CD14-positive monocyte (primary cell): ENCODE measurements around the gene TBCD. TPM values are rescaled to one million over a fixed set of nuclear protein-coding genes. Genes with fewer than 3 reads are reported as not detected.

ENCODE experiments used
- DNase-seq, 3 donors: peaks; one replicate each; pipeline ENCODE4 v3.0.0-alpha.2; 2011 to 2022
- H2AFZ ChIP-seq: 2 replicates; pipeline ENCODE4 v1.6.0; 2012; ENCODE audit warnings: mild to moderate bottlenecking, low read depth, low read length, inconsistent platforms; ENCODE audit not compliant: insufficient read depth, poor library complexity, severe bottlenecking
- H3K27ac ChIP-seq, 2 donors: 1 replicate in 1 of 2; 2 replicates in 1 of 2; pipeline ENCODE4 v1.5.1; 2012 to 2013; ENCODE audit warnings: low read length in 2 of 2, control low read depth in 1 of 2, inconsistent platforms in 1 of 2, low read depth in 1 of 2, mild to moderate bottlenecking in 1 of 2
- H3K27me3 ChIP-seq, 2 donors: one replicate each; pipeline versions ENCODE4 v1.6.0 to v1.6.1; 2011 to 2013; ENCODE audit warnings: low read length in 2 of 2; ENCODE audit not compliant: control insufficient read depth in 2 of 2, insufficient read depth in 2 of 2
- H3K36me3 ChIP-seq, 2 donors: replicated peaks in 1 of 2; 1 replicate in 1 of 2; 2 replicates in 1 of 2; pipeline versions ENCODE4 v1.5.1 to v1.6.1; 2012 to 2013; ENCODE audit warnings: low read length in 2 of 2, control low read depth in 1 of 2, inconsistent platforms in 1 of 2, mild to moderate bottlenecking in 1 of 2; ENCODE audit not compliant: insufficient read depth in 2 of 2, control insufficient read depth in 1 of 2
- H3K4me1 ChIP-seq, 2 donors: 1 replicate in 1 of 2; 2 replicates in 1 of 2; pipeline versions ENCODE4 v1.5.1 to v1.6.1; 2012 to 2013; ENCODE audit warnings: low read length in 2 of 2, control low read depth in 1 of 2, inconsistent platforms in 1 of 2, mild to moderate bottlenecking in 1 of 2, moderate library complexity in 1 of 2; ENCODE audit not compliant: insufficient read depth in 2 of 2, control insufficient read depth in 1 of 2
- H3K4me2 ChIP-seq: replicated peaks from 2 replicates; pipeline ENCODE3; 2012; ENCODE audit warnings: low read length, moderate library complexity, mild to moderate bottlenecking; ENCODE audit not compliant: poor library complexity, severe bottlenecking; ENCODE audit errors: extremely low read depth
- H3K4me3 ChIP-seq, 3 experiments: fragments of 200-600 bp in 1 of 3; sonication (generic) in 1 of 3; replicated peaks in 1 of 3; 1 replicate in 2 of 3; 2 replicates in 1 of 3; pipeline ENCODE4 v1.5.1; 2011 to 2013; ENCODE audit warnings: low read length in 3 of 3, mild to moderate bottlenecking in 3 of 3, control low read depth in 2 of 3, low read depth in 2 of 3, inconsistent platforms in 1 of 3, moderate library complexity in 1 of 3
- H3K79me2 ChIP-seq: 2 replicates; pipeline ENCODE4 v1.6.0; 2012; ENCODE audit warnings: mild to moderate bottlenecking, control low read depth, inconsistent platforms, low read length, moderate library complexity; ENCODE audit not compliant: insufficient read depth
- H3K9ac ChIP-seq: 2 replicates; pipeline ENCODE4 v1.6.0; 2017; ENCODE audit warnings: low read length, mild to moderate bottlenecking; ENCODE audit not compliant: insufficient read depth, poor library complexity, severe bottlenecking
- H3K9me3 ChIP-seq, 2 donors: replicated peaks in 1 of 2; 1 replicate in 1 of 2; 2 replicates in 1 of 2; pipeline versions ENCODE4 v1.5.1 to v1.6.1; 2012 to 2013; ENCODE audit warnings: low read length in 2 of 2, control low read depth in 1 of 2; ENCODE audit not compliant: control insufficient read depth in 1 of 2, insufficient read depth in 1 of 2
- H4K20me1 ChIP-seq: 2 replicates; pipeline ENCODE4 v1.6.0; 2012; ENCODE audit warnings: mild to moderate bottlenecking, low read length, control low read depth, moderate library complexity; ENCODE audit not compliant: insufficient read depth
- H3K27ac Mint-ChIP-seq, 7 donors: one replicate each; pipeline ENCODE4 v1.8.0; 2020; ENCODE audit warnings: mild to moderate bottlenecking in 7 of 7, mixed read lengths in 7 of 7, moderate library complexity in 6 of 7, inconsistent platforms in 2 of 7
- H3K27me3 Mint-ChIP-seq, 3 donors: one replicate each; pipeline ENCODE4 v1.8.0; 2021 to 2022; ENCODE audit warnings: low read depth in 3 of 3, mild to moderate bottlenecking in 3 of 3, mixed read lengths in 3 of 3, moderate library complexity in 3 of 3, inconsistent platforms in 1 of 3
- H3K36me3 Mint-ChIP-seq, 2 donors: one replicate each; pipeline ENCODE4 v1.8.0; 2020; ENCODE audit warnings: mixed read lengths in 2 of 2, inconsistent platforms in 1 of 2, mild to moderate bottlenecking in 1 of 2
- H3K4me1 Mint-ChIP-seq: one replicate; pipeline ENCODE4 v1.8.0; 2020; ENCODE audit warnings: mild to moderate bottlenecking, mixed read lengths
- H3K4me3 Mint-ChIP-seq, 2 donors: one replicate each; pipeline ENCODE4 v1.8.0; 2020; ENCODE audit warnings: mild to moderate bottlenecking in 2 of 2, mixed read lengths in 2 of 2, moderate library complexity in 1 of 2
- H3K9me3 Mint-ChIP-seq, 7 donors: one replicate each; pipeline ENCODE4 v1.8.0; 2020 to 2022; ENCODE audit warnings: mixed read lengths in 7 of 7, mild to moderate bottlenecking in 6 of 7, moderate library complexity in 6 of 7, inconsistent platforms in 2 of 7
- WGBS: methylation state at CpG from one replicate; pipeline ENCODE4 v1.1.5; 2013; ENCODE audit warnings: missing lambda C conversion rate; ENCODE audit not compliant: insufficient coverage; 5-methylcytosine and 5-hydroxymethylcytosine counted together
- intact Hi-C, 2 donors: fragments of 100-400 bp; cut with micrococcal nuclease; formaldehyde crosslinking; loops; one replicate each; pipeline versions ENCODE4 v1.15.0 to v1.15.1; 2023
- polyA plus RNA-seq, 3 donors: library from polyadenylated mRNA; depleted of rRNA in 1 of 3; unstranded in 2 of 3; stranded (reverse) in 1 of 3; fragments of 300-500 nt in 2 of 3; fragments of >200 nt in 1 of 3; fragmentation: Illumina TruSeq in 2 of 3; gene quantifications; 1 replicate in 2 of 3; 2 replicates in 1 of 3; pipeline ENCODE4 v1.2.3, GENCODE V29; 2012 to 2021
- TF ChIP-seq, protein P1 (sequence below): fragments of 200-600 bp; IDR thresholded peaks from one replicate; pipeline ENCODE4 v1.8.0; 2022; ENCODE audit warnings: antibody characterized with exemption, mild to moderate bottlenecking

The TBCD gene
- polyA plus RNA-seq, 3 donors: 54.7 to 74.0 (median 66.6) TPM

DNA sequence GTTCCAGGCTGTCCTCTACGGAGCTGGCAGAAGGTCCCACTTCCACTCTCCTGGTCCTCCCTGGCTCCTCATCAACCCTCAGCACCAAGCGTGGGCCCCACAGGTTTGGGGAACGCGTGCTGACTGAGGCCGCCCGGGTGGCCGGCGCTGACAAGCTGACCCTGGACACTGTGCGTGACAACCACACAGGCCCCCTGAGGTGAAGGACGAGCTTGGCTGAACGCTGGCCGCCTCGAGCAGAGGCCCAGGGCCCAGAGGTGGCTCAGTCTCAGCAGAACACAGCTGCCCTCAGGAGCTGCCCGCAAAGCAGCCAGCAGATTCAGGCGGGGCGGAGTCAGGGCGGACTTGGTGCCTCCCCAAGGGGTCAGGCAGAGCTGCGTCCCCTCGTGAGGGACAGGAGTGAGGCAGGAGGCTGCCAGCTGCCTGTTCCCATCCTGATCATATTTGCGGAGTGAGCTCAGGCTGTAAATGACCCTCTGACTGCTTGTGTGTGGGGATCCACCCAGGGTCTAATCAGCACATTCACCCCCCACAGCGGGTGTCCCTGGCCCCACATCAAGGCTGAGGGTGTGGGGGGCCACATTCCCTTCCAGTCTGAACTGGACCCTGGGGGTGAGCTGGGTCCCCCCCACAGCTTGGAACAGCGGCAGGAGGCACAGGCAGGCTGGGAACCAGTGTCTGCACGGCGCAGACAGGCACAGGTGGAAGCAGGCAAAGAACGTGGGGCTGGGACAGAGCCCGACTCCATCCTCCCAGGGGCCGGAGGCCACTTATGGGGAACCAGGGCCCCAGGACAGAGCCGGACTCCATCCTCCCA lies 222.5 kb downstream of the TBCD start:
- Histone ChIP-seq H3K9me3 (no peaks in the 10 kb centered on the region), H3K36me3 (no peaks in the 10 kb centered on the region), H3K4me3 (no peak overlapping the region), H3K4me1 (peaks cover 12 to 18% of the 10 kb centered on the region in 2 donors), H3K27me3 (no peaks in the 10 kb centered on the region), H3K27ac (no peak overlapping the region), H3K4me2 (no peak overlapping the region), H2AFZ (no peak overlapping the region), H3K9ac (no peak overlapping the region), H3K79me2 (peaks cover 5% of the 10 kb centered on the region), H4K20me1 (no peaks in the 10 kb centered on the region)
- Mint-ChIP-seq H3K9me3 (no peaks in the 10 kb centered on the region), H3K4me1 (peaks cover 20% of the 10 kb centered on the region), H3K36me3 (peaks cover 5% of the 10 kb centered on the region in 2 donors), H3K27me3 (peaks cover 0 to 2% (median 1%) of the 10 kb centered on the region in 3 donors), H3K27ac (peak overlapping the region in 1 of 7 donors; percentile 30), H3K4me3 (no peak overlapping the region)
- no peak for DNase-seq
- TF ChIP-seq, protein P1, sequence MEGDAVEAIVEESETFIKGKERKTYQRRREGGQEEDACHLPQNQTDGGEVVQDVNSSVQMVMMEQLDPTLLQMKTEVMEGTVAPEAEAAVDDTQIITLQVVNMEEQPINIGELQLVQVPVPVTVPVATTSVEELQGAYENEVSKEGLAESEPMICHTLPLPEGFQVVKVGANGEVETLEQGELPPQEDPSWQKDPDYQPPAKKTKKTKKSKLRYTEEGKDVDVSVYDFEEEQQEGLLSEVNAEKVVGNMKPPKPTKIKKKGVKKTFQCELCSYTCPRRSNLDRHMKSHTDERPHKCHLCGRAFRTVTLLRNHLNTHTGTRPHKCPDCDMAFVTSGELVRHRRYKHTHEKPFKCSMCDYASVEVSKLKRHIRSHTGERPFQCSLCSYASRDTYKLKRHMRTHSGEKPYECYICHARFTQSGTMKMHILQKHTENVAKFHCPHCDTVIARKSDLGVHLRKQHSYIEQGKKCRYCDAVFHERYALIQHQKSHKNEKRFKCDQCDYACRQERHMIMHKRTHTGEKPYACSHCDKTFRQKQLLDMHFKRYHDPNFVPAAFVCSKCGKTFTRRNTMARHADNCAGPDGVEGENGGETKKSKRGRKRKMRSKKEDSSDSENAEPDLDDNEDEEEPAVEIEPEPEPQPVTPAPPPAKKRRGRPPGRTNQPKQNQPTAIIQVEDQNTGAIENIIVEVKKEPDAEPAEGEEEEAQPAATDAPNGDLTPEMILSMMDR: no peak
- WGBS: 98% methylated on average over 21 of the region's 28 CpGs
- intact Hi-C loops: no loop called here

DNA sequence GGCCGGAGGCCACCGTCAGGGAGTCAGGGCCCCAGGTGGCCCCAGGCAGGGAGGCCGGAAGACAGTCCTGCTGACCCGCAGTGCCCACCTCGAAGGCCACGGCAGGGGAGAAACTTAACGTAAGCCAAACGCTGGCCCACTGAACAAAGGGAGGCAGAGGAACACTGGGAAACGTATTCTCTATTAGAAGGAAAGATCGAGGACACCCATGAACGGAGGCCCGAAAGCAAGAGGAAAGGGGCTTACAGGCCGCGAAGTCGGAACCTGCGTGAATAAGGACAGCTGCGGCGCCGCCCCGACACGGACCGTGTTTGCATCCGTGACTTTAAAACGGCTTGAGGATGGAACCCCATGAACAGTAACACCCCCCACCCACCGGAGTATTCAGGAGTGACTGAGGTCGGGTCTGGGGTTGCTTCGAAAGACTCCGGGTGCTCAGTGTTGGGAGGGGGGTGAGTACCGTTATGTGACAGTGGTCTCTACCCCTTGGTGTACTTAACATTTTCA lies 225.2 kb downstream of the TBCD start:
- Histone ChIP-seq H3K4me2 (no peak overlapping the region), H3K4me3 (no peak overlapping the region), H3K9me3 (no peaks in the 10 kb centered on the region), H3K9ac (no peak overlapping the region), H4K20me1 (no peaks in the 10 kb centered on the region), H2AFZ (no peak overlapping the region), H3K36me3 (no peaks in the 10 kb centered on the region), H3K27ac (no peak overlapping the region), H3K79me2 (peaks cover 5% of the 10 kb centered on the region), H3K27me3 (no peaks in the 10 kb centered on the region), H3K4me1 (peaks cover 22 to 33% of the 10 kb centered on the region in 2 donors)
- intact Hi-C loops: loop anchor here in 1 of 2 donors (1.0 kb wide), 1 partner anchor 9 kb away; no protein-coding TSS in a partner anchor
- H3K27ac Mint-ChIP-seq: no peak overlapping the region
- 98% methylated on average over 10 of the region's 29 CpGs for WGBS
- H3K27me3 Mint-ChIP-seq: no peaks in the 10 kb centered on the region
- H3K4me3 Mint-ChIP-seq: no peak overlapping the region
- H3K9me3 Mint-ChIP-seq: no peaks in the 10 kb centered on the region
- no peak for DNase-seq
- peaks cover 5 to 13% of the 10 kb centered on the region in 2 donors for H3K36me3 Mint-ChIP-seq
- TF ChIP-seq, protein P1: no peak
- peaks cover 25% of the 10 kb centered on the region for H3K4me1 Mint-ChIP-seq
